Pancreas (tissue), 10 donors: ENCODE data around the gene ALDH1L1. TPM values are rescaled to one million over a fixed set of nuclear protein-coding genes. Genes with fewer than 3 reads are reported as not detected.
A peak's percentile ranks its signal among the peaks of the same experiment; 100 is the strongest.
"Not testable (repeated sequence)": the region's sequence is repeated elsewhere in the genome, so short reads cannot be mapped to it uniquely, and the experiment has no call there.

Experiments
- ATAC-seq, 4 donors: fragments of 200-7000 bp; cut with Tn5 transposase; one replicate each; pipeline versions ENCODE4 v1.8.0 to v1.9.1; 2020; ENCODE audit warnings: mild to moderate bottlenecking in 4 of 4, moderate library complexity in 4 of 4
- DNase-seq, 6 donors: peaks; one replicate each; pipeline ENCODE4 v3.0.0-alpha.2; 2020
- FAIRE-seq: peaks from 2 replicates; lab custom pipeline; 2012; peaks lifted over from hg19 to GRCh38; lab: Jason Lieb, UNC
- H3K27ac ChIP-seq, 4 donors: fragments of 200-600 bp; sonication (generic); 1 replicate in 3 of 4; 2 replicates in 1 of 4; pipeline versions ENCODE4 v1.5.0 to v1.8.0; 2020
- H3K27me3 ChIP-seq, 4 donors: fragments of 200-600 bp; one replicate each; pipeline ENCODE4 v1.8.0; 2021
- H3K36me3 ChIP-seq, 3 donors: fragments of 200-600 bp; sonication (generic) in 1 of 3; one replicate each; pipeline versions ENCODE4 v1.5.0 to v1.8.0; 2020 to 2021
- H3K4me1 ChIP-seq, 3 donors: fragments of 200-600 bp; one replicate each; pipeline ENCODE4 v1.8.0; 2021
- H3K4me3 ChIP-seq, 4 donors: fragments of 200-600 bp; sonication (generic) in 2 of 4; one replicate each; pipeline versions ENCODE4 v1.5.0 to v1.8.0; 2020 to 2021
- H3K9me3 ChIP-seq, 4 donors: fragments of 200-600 bp; one replicate each; pipeline ENCODE4 v1.8.0; 2021
- WGBS, 2 donors: extraction: QIAGEN DNeasy Blood & Tissue Kit; methylation state at CpG; one replicate each; pipeline ENCODE4 v1.1.7; 2013; 5-methylcytosine and 5-hydroxymethylcytosine counted together
- intact Hi-C, 3 donors: fragments of 100-400 bp; cut with DNase I; formaldehyde crosslinking; loops; one replicate each; pipeline versions ENCODE4 v1.11.1 to v1.14.2; 2022
- polyA plus RNA-seq, 2 donors: library from polyadenylated mRNA; stranded (reverse); fragments of 200-250 nt; gene quantifications; one replicate each; pipeline ENCODE4 v1.2.3, GENCODE V29; 2013
- total RNA-seq, 6 donors: library from RNA; stranded (reverse); fragmentation: NEBNext Ultra II Directional in 4 of 6; extraction: Animal tissue kit (Norgen Biotek cat#: 25700) in 4 of 6; gene quantifications; one replicate each; pipeline versions ENCODE4 v1.2.1 to v1.2.4, GENCODE V29; 2021 to 2023
- TF ChIP-seq, protein P1 (sequence below), 4 donors: fragments of 200-600 bp; sonication (generic) in 3 of 4; IDR thresholded peaks; one replicate each; pipeline versions ENCODE4 v1.5.0 to v1.8.0; 2021; ENCODE audit warnings: antibody characterized with exemption in 4 of 4
- donor health status: healthy with polysubstance abuse.
- donor health status: DM: no; HTN: no; CAD: no; lungs with moderate emphysema.
- donor health status: DM: no; HTN: no; CAD: no.
- donor health status: control.
- donor health status: control.
- donor health status: Bipolar disorder and iron deficiency.
- donor health status: DM: yes; HTN: yes; CAD: no.
- donor health status: DM: no; HTN: no; CAD: no.
- donor health status: DM: no; HTN: no; CAD: no.
- donor health status: DM: yes; HTN: yes; CAD: no.

Gene ALDH1L1
- total and polyA plus RNA-seq, 8 donors: 15.4 to 46.3 (median 36.9) TPM

DNA sequence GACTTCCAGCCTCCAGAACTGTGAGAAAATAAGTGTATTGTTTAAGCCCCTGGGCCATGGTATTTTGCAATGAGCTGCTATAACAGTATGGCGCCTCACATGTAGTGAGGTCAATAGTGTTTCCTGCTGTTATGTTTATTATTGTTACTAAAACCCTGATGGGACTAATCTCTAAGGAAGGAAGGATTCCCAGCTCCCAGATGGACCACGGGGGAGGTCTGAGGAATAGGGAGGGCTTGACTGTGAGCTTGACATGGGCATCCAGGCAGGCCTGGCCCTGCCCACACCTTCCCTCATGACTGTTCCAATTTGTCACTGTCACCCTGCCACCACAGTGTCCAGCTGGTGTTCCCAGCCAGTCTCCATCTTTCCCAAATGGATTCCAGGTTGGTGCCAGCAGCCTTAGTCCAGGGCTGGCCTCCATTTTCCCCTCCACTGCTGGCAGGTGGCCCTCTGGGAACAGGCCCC is 82.0 kb downstream of the ALDH1L1 start:
- 91 to 95% methylated on average over 2 of the region's 2 CpGs for WGBS, 2 donors
- Histone ChIP-seq H3K9me3 (no peaks in the 10 kb centered on the region), H3K27me3 (no peaks in the 10 kb centered on the region), H3K4me3 (no peak overlapping the region), H3K4me1 (no peaks in the 10 kb centered on the region), H3K27ac (no peak overlapping the region), H3K36me3 (no peaks in the 10 kb centered on the region)
- TF ChIP-seq, protein P1, sequence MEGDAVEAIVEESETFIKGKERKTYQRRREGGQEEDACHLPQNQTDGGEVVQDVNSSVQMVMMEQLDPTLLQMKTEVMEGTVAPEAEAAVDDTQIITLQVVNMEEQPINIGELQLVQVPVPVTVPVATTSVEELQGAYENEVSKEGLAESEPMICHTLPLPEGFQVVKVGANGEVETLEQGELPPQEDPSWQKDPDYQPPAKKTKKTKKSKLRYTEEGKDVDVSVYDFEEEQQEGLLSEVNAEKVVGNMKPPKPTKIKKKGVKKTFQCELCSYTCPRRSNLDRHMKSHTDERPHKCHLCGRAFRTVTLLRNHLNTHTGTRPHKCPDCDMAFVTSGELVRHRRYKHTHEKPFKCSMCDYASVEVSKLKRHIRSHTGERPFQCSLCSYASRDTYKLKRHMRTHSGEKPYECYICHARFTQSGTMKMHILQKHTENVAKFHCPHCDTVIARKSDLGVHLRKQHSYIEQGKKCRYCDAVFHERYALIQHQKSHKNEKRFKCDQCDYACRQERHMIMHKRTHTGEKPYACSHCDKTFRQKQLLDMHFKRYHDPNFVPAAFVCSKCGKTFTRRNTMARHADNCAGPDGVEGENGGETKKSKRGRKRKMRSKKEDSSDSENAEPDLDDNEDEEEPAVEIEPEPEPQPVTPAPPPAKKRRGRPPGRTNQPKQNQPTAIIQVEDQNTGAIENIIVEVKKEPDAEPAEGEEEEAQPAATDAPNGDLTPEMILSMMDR (IDR thresholded peaks at IDR 0.05): no peak
- FAIRE-seq (no peak), DNase-seq (no peak), ATAC-seq (no peak)
- intact Hi-C loops: no loop called here

DNA sequence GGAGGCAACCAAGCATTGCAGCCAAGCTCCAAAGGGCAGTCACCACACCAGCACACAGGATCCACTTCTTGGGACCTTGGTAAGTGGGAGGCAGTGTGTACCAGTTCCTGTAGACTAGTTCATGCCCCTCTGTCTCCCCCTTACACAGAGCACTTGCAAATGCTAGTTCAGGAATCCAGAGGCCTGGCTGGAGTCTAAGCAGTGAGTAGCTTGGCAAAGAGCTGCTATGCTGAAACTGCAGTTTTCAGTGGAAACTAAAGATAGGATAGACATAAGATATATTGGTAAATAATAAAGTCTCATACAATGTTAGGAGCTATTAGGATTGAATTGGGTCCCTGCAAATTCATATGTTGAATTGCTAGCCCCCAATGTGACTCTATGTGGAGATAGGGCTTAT is 82.6 kb downstream of the ALDH1L1 start:
- ATAC-seq (no peak), DNase-seq (no peak), FAIRE-seq (no peak)
- intact Hi-C loops: no loop called here
- TF ChIP-seq, protein P1 (IDR thresholded peaks at IDR 0.05): no peak
- no peaks in the 10 kb centered on the region for H3K27me3 ChIP-seq
- H3K4me3 ChIP-seq: no peak overlapping the region
- H3K9me3 ChIP-seq: no peaks in the 10 kb centered on the region
- no peaks in the 10 kb centered on the region for H3K36me3 ChIP-seq
- no peaks in the 10 kb centered on the region for H3K4me1 ChIP-seq
- no peak overlapping the region for H3K27ac ChIP-seq

GRCh38 chr3:126096274-126096673 is 84.1 kb downstream of the ALDH1L1 start:
- FAIRE-seq, H3K9me3 ChIP-seq, H3K4me1 ChIP-seq, H3K27me3 ChIP-seq, H3K27ac ChIP-seq, intact Hi-C loops, DNase-seq, H3K36me3 ChIP-seq, ATAC-seq, H3K4me3 ChIP-seq: not testable (repeated sequence)
- 69 to 81% methylated on average over 6 of the region's 6 CpGs for WGBS, 2 donors

DNA sequence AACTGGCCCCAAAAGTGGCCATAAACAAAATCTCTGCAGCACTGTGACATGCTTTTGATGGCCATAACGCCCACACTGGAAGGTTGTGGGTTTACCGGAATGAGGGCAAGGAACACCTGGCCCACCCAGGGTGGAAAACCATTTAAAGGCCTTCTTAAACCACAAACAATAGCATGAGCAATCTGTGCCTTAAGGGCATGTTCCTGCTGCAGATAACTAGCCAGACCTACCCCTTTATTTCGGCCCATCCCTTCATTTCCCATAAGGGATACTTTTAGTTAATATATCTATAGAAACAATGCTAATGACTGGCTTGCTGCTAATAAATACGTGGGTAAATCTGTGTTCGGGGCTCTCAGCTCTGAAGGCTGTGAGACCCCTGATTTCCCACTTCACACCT is 88.3 kb downstream of the ALDH1L1 start:
- H3K4me1 ChIP-seq, H3K4me3 ChIP-seq, H3K27ac ChIP-seq, H3K9me3 ChIP-seq, H3K27me3 ChIP-seq, DNase-seq, H3K36me3 ChIP-seq, ATAC-seq, intact Hi-C loops, FAIRE-seq: not testable (repeated sequence)
- WGBS, 2 donors: 75 to 84% methylated on average over 5 of the region's 5 CpGs

GRCh38 chr3:126087552-126088175 is 92.7 kb downstream of the ALDH1L1 start:
- no peaks in the 10 kb centered on the region for H3K27me3 ChIP-seq
- H3K9me3 ChIP-seq: no peaks in the 10 kb centered on the region
- H3K4me3 ChIP-seq: no peak overlapping the region
- DNase-seq: no peak
- H3K27ac ChIP-seq: no peak overlapping the region
- TF ChIP-seq, protein P1 (IDR thresholded peaks at IDR 0.05): no peak
- 88 to 91% methylated on average over 1 of the region's 1 CpG for WGBS, 2 donors
- peak; percentile 53 for FAIRE-seq
- ATAC-seq: no peak
- H3K4me1 ChIP-seq: peaks cover 0 to 6% (median 0%) of the 10 kb centered on the region in 3 donors
- intact Hi-C loops: no loop called here
- no peaks in the 10 kb centered on the region for H3K36me3 ChIP-seq

DNA sequence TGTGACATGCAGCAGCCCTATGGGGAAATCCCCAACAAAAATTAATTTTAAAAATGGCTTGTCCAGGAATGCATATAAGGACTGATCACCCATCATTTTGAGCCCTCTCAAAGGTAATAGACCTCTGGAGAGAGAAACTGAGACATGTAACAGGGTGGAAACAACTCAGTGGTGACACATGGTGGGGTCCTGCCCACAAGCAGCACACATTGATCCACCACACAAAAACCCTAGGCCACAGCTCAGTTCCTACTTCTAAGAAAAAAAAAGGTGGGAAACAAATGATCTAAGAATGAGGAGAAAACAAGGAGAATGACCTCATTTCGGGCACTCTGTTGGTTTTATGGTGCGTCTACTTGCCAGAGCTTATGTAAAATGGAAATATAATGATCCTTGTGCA is 94.5 kb downstream of the ALDH1L1 start:
- Histone ChIP-seq H3K4me1 (peaks cover 0 to 6% (median 0%) of the 10 kb centered on the region in 3 donors), H3K27me3 (no peaks in the 10 kb centered on the region), H3K36me3 (no peaks in the 10 kb centered on the region), H3K9me3 (no peaks in the 10 kb centered on the region), H3K27ac (no peak overlapping the region), H3K4me3 (no peak overlapping the region)
- no peak for DNase-seq
- intact Hi-C loops: no loop called here
- FAIRE-seq: no peak
- ATAC-seq: no peak
- WGBS, 2 donors: 43 to 91% methylated on average over 2 of the region's 2 CpGs
- TF ChIP-seq, protein P1 (IDR thresholded peaks at IDR 0.05): no peak
